Stimulated activated naive CD4-positive, alpha-beta T cell (primary cell): ENCODE data around the gene RUFY2.
"Not testable (repeated sequence)": the region's sequence is repeated elsewhere in the genome, so short reads cannot be mapped to it uniquely, and the experiment has no call there.

Experiments
- DNase-seq, 6 experiments: peaks; one replicate each; lab custom pipeline; 2025; lab: John Stamatoyannopoulos, UW

Gene RUFY2

GRCh38 chr10:68327889-68328786 lies 78.9 kb downstream of the RUFY2 start:
- DNase-seq: no peak

GRCh38 chr10:68324396-68324795 lies 82.7 kb downstream of the RUFY2 start:
- not testable (repeated sequence) for DNase-seq

- no peak for DNase-seq
Observed at GRCh38 chr10:68318331-68319059, 88.6 kb downstream of the RUFY2 start.

- no peak for DNase-seq
Observed at GRCh38 chr10:68315582-68315981, 91.5 kb downstream of the RUFY2 start.

- not testable (repeated sequence) for DNase-seq
Observed at GRCh38 chr10:68314930-68315329, 92.1 kb downstream of the RUFY2 start.

GRCh38 chr10:68310531-68310930 lies 96.5 kb downstream of the RUFY2 start:
- DNase-seq: no peak

GRCh38 chr10:68305854-68306253 lies 101.2 kb downstream of the RUFY2 start:
- no peak for DNase-seq

- DNase-seq: no peak
Observed at GRCh38 chr10:68303849-68304412, 103.1 kb downstream of the RUFY2 start.

- DNase-seq: no peak
Observed at GRCh38 chr10:68302871-68303270, 104.2 kb downstream of the RUFY2 start.

GRCh38 chr10:68302503-68302823 lies 104.6 kb downstream of the RUFY2 start:
- DNase-seq: no peak

- peak in 2 of 6 experiments; percentile 10 to 21 for DNase-seq
Observed at GRCh38 chr10:68301790-68302502, 105.1 kb downstream of the RUFY2 start.

GRCh38 chr10:68301301-68301700 lies 105.8 kb downstream of the RUFY2 start:
- no peak for DNase-seq

- no peak for DNase-seq
Observed at GRCh38 chr10:68296843-68297663, 110.0 kb downstream of the RUFY2 start.
